Stimulated activated CD4-positive, alpha-beta T cell treated with anti-CD3 and anti-CD28 coated beads, Interleukin-1b, Interleukin-23, amount 100 ng/mL, for 4 hours (primary cell): ENCODE data around the gene VCPKMT.
"Not testable (repeated sequence)": the region's sequence is repeated elsewhere in the genome, so short reads cannot be mapped to it uniquely, and the experiment has no call there.

Experiments
- DNase-seq, 2 donors: peaks; one replicate each; pipeline ENCODE4 v3.0.0-alpha.2; 2020; ENCODE audit warnings: low read depth in 2 of 2

Gene VCPKMT

DNA sequence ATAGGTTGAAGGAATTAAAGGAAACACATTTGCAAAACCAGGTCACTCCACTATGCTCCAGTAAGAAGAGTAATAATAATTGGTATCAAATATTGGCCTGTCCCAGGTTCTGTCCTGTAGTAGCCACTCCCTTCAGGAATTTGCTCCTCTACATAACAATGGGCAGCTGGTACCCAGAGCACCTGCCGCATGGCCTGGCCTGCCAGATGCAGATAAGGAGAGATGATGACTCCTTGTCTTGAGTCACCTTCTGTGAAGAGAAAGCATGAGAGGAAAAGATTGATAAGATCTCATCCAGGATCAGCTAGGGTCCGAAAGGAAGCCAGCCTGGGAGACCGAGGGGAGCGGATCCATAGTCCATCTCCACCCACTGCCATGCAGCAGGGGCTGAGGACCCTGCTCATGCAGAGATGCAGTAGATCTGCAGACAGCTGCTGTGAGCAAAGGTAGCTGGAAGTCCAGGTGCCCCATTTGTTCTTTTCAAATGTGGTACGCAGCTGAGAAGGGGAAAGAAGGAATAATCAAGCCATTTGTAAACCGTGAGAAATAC, 24.3 kb downstream of the VCPKMT start:
- no peak for DNase-seq

GRCh38 chr14:50091240-50091913, 25.0 kb downstream of the VCPKMT start:
- no peak for DNase-seq

GRCh38 chr14:50089208-50089607, 27.2 kb downstream of the VCPKMT start:
- no peak for DNase-seq

DNA sequence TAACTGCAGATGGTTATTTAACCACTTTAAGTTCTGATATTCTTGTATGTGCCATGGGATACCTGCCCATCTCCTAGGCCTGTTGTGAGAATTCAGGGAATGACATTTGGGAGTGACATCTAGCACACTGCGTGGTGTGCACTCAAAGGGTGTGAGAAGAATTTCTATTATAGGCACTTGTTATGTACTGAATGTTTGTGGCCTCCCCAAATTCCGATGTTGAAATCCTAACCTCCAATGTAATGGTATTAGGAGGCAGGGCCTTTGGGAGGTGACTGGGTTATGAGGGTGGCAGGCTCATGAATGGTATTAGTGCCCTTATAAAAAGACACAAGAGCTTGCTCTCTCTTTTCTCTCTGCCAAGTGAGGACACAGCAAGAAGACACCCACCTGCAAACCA, 27.6 kb downstream of the VCPKMT start:
- no peak for DNase-seq

GRCh38 chr14:50088117-50088515, 28.3 kb downstream of the VCPKMT start:
- DNase-seq: no peak

DNA sequence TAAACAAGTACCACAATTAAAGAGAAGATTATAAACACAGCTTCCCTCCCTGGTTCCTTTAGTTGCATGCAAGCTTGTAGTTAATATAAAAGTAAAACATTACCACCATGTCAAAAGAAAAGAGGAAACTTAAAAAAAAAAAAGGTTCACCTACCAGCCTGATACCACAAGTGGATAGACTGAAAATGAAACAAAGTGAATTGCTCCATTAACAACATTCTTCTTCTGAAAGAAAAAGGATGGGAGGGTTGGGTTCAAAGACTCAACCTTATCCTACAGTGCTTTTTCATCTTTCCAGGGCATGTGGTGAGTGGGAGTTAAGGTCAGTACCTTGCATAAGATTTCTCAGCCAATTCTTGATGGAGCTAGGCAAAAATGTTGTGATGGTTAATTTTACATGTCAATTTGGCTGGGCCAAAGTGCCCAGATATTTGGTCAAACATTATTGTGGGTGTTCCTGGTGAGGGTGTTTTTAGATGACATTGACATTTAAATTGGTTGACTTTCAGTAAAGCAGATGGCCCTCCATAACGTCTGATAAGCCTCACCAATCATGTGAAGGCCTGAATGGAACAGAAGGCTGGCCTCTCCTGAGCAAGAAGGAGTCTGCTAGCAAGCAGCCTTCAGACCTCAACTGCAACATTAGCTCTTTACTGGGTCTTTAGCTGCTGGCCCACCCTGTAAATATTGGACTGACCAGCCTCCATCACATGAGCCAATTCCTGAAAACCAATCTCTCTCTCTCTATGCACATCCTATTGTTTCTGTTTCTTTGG, 28.8 kb downstream of the VCPKMT start:
- no peak for DNase-seq

- no peak for DNase-seq
These were observed 30.1 kb downstream of the VCPKMT start for GRCh38 chr14:50086321-50086711.

DNA sequence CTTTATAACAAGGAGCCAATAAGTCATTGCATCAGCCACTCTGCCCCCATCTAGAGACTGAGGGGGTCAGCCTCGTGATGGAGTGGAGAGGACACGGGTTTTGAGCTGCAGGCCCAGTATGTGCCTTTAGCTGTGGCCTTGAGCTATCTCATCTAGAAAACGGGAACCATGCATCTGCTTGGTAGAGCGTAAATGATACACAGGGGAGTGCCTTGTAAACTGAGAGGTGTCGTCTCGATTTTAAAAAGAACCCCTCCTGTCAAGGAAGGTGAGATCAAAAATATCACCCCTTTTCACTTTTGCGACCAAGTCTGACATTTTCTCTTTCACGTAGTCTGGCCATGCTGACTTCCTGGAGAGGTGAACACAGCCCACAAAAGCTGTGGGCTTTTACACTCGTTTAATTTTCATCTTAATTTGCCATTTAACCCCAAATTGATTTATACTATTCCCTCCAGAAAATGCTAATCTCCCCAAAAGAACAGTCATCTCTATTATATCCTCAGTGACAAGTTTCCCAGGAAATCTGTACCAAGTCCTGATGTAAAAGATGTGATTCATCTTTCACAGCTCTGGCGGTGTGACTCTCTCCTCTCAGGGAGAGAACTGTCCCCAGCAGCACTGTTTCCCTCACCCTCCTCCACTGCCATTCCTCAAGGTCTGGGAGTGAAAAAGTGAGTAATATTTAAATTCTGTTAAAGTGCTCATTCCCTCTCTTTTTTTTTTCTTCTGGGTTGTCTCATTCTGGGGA, 30.6 kb downstream of the VCPKMT start:
- DNase-seq: no peak

DNA sequence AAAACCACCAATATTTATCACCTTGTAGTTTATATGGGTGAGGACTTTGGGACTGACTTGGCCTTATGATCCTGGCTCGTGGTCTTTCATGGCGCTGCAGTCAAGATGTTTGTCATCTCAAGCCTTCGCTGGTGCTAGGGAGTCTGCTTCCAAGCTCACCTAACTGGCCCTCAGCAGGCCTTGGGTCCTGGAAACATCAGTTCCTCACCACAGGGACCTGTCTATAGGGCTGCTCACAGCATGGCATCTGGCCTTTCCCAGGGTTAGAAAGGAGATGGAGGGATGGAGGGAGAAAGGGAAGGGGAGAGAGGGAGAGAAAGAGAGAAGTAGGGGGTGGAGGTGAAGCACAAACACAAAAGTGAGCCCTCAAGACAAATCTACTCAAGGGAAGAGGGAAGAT, 31.7 kb downstream of the VCPKMT start:
- DNase-seq: no peak

GRCh38 chr14:50083467-50084337, 32.7 kb downstream of the VCPKMT start:
- peak; percentile 36 to 41 for DNase-seq

GRCh38 chr14:50082784-50083466, 33.4 kb downstream of the VCPKMT start:
- DNase-seq: peak; percentile 59 to 67

GRCh38 chr14:50082308-50082742, 34.0 kb downstream of the VCPKMT start:
- no peak for DNase-seq

- DNase-seq: not testable (repeated sequence)
These were observed 37.3 kb downstream of the VCPKMT start for GRCh38 chr14:50079103-50079502.

DNA sequence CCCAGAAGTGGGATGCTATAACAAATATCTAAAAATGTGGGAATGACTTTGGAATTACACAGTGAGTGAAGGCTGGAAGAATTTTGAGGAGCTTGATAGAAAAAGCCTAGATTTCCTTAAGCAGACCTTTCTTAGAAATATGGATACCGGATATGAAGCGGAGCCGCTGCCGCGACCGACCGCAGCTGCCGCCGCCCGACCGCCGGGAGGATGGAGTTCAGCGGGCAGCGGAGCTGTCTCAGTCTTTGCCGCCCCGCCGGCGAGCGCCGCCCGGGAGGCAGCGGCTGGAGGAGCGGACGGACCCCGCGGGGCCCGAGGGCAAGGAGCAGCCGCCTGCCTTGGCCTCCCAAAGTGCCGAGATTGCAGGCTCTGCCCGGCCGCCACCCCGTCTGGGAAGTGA, 42.7 kb downstream of the VCPKMT start:
- DNase-seq: not testable (repeated sequence)

- no peak for DNase-seq
These were observed 44.0 kb downstream of the VCPKMT start for GRCh38 chr14:50072395-50072794.

DNA sequence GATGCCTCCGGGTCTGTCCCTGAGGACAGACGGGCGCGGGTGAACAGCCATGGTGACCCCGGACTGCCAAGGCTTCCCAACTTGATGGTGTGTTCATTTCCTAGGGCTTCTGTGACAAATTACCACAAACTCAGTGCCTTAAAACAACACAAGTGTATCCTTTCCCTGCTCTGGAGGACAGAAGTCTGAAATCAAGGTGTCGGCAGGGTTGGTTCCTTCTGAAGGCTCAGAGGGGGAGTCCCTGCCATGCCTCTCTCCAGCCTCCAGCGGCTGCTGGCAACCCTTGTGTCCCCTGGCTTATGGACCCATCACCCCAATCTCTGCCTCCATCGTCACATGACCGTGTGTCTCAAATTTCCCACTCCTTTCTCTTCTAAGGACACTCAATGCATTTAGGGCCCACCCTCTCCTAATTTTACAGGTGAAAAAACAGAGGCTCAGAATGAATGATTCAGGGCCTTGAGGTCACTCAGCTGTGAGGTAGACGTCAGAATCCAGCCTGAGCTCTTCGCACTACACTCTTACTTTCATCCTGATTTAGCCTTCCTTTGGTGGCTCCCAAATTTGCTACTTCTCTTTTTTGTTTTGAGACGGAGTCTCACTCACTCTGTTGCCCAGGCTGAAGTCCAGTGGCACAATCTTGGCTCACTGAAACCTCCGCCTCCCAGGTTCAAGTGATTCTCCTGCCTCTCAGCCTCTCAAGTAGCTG, 45.4 kb downstream of the VCPKMT start:
- no peak for DNase-seq

GRCh38 chr14:50070230-50070629, 46.1 kb downstream of the VCPKMT start:
- no peak for DNase-seq

DNA sequence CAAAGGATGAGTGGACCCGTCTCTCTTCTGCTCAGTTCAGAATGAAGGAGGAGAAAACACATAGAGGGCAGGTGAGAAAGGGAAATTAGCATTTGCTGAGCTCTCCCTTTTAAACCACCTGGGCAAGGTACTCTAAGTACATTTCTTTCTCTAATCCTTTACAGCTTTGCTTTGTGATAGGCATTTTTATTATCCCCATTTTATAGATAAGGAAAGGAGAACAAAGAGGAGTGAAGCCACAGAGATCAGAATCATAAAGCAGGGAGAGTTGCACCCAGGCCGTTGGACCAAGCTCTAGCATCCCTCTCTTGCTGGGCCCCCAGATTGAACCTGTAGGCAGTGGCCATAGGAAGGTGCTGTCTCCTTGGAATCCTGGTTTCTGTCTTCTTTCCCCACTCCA, 47.0 kb downstream of the VCPKMT start:
- DNase-seq: no peak

DNA sequence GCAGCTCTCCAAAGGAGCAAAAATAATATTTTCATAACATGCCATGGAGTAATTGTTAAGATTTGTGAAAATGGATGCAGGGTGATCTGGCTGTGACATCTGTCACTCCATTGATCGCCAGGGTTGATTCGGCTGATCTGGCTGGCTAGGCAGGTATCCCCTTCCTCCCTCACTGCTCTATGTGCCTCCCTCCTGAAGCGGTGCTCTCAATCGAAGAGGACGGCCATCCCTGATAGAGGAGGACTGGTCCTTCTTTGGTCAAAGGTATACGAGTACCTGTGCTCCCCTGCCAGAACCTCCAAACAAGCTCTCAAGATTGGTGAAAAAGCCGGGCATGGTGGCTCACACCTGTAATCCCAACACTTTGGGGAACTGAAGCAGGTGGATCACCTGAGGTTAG, 47.9 kb downstream of the VCPKMT start:
- no peak for DNase-seq
